K562 (cell line): Measurements from ENCODE around the gene USP16. TPM values are rescaled to one million over a fixed set of nuclear protein-coding genes. Genes with fewer than 3 reads are reported as not detected.

Experiments
- BRF1 ChIP-seq: IDR thresholded peaks from 3 replicates; pipeline ENCODE4 v1.6.1; 2011; ENCODE audit warnings: borderline replicate concordance, mild to moderate bottlenecking; ENCODE audit not compliant: insufficient read length; ENCODE audit errors: extremely low read depth
- CREB3 ChIP-seq: fragments of 450-650 bp; conservative IDR thresholded peaks from 2 replicates; pipeline ENCODE4 v1.6.1; 2016; ENCODE audit warnings: missing genetic modification characterization, low read depth, mild to moderate bottlenecking, missing compliant biosample characterization, moderate library complexity
- HBP1 ChIP-seq: fragments of 450-650 bp; formaldehyde crosslinking; IDR thresholded peaks from 2 replicates; pipeline ENCODE4 v1.4.0; 2022; ENCODE audit warnings: missing genetic modification characterization
- MTA2 ChIP-seq: fragments of 450-650 bp; IDR thresholded peaks from 2 replicates; pipeline ENCODE4 v1.6.1; 2016; ENCODE audit warnings: low read depth
- NCOR1 ChIP-seq: fragments of 450-650 bp; IDR thresholded peaks from 2 replicates; pipeline ENCODE4 v1.6.1; 2016; ENCODE audit warnings: mild to moderate bottlenecking, moderate library complexity
- POU5F1 ChIP-seq: fragments of 150-350 bp; IDR thresholded peaks from 2 replicates; pipeline ENCODE4 v1.6.1; 2014; ENCODE audit warnings: borderline replicate concordance, low read length, low read depth, mild to moderate bottlenecking; ENCODE audit not compliant: partially characterized antibody
- PRPF4 ChIP-seq: fragments of 200-400 bp; formaldehyde crosslinking; IDR thresholded peaks from one replicate; pipeline ENCODE4 v1.6.1; 2017; ENCODE audit warnings: low read length, low read depth, mild to moderate bottlenecking; ENCODE audit not compliant: insufficient read depth, poor library complexity, severe bottlenecking
- RBM15 ChIP-seq: fragments of 200-400 bp; formaldehyde crosslinking; IDR thresholded peaks from 2 replicates; pipeline ENCODE4 v1.6.1; 2018; ENCODE audit warnings: mild to moderate bottlenecking, low read length, moderate library complexity; ENCODE audit not compliant: insufficient read depth
- SIN3B ChIP-seq: fragments of 450-650 bp; IDR thresholded peaks from 2 replicates; pipeline ENCODE4 v1.6.1; 2017; ENCODE audit warnings: low read depth, mild to moderate bottlenecking, moderate library complexity
- SMARCA5 ChIP-seq: fragments of 450-650 bp; IDR thresholded peaks from 2 replicates; pipeline ENCODE4 v1.6.1; 2016
- ZEB2 ChIP-seq: fragments of 450-650 bp; IDR thresholded peaks from 2 replicates; pipeline ENCODE4 v1.6.1; 2016
- ZNF232 ChIP-seq: sonication (generic); formaldehyde crosslinking; IDR thresholded peaks from 2 replicates; pipeline ENCODE4 v1.8.0; 2022; ENCODE audit warnings: mild to moderate bottlenecking, missing genetic modification reagents
- polyA plus RNA-seq, 8 experiments: library from polyadenylated mRNA; depleted of rRNA in 4 of 8; stranded (reverse) in 5 of 8; unstranded in 3 of 8; fragments of >200 nt; fragmentation: Nextera tagmentation in 2 of 8; fragmentation: Illumina TruSeq in 1 of 8; extraction: Ambion mirVana in 2 of 8; extraction: Trizol in 1 of 8; gene quantifications; 2 replicates each; pipeline versions ENCODE4 v1.2.1 to v1.2.3, GENCODE V29; 2011 to 2014; ENCODE audit warnings: inconsistent platforms in 1 of 8, missing spikeins in 1 of 8
- total RNA-seq, 7 experiments: library from RNA; depleted of rRNA in 6 of 7; stranded (reverse); fragments of >200 nt in 6 of 7; fragmentation: Illumina TruSeq in 2 of 7; extraction: Trizol in 2 of 7; gene quantifications; 2 replicates each; pipeline versions ENCODE4 v1.2.1 to v1.2.3, GENCODE V29; 2011 to 2021; ENCODE audit warnings: low replicate concordance in 1 of 7
- TF ChIP-seq, protein P1 (sequence below), 2 experiments: fragments of 450-650 bp; formaldehyde crosslinking in 1 of 2; IDR thresholded peaks; 2 replicates each; pipeline versions ENCODE4 v1.4.0 to v1.6.1; 2014 to 2020; ENCODE audit warnings: mild to moderate bottlenecking in 2 of 2, borderline replicate concordance in 1 of 2, low read depth in 1 of 2
- TF ChIP-seq, protein P2 (sequence below): fragments of 450-650 bp; IDR thresholded peaks from 2 replicates; pipeline ENCODE4 v1.6.1; 2016; ENCODE audit warnings: borderline replicate concordance

USP16 gene
- total and polyA plus RNA-seq, 9 of the 15 experiments (the other 6 are each of a cell fraction or from before 2014, with no cell fraction given) = 38.4 to 90.9 (median 62.8) TPM

GRCh38 chr21:29073222-29074006, 48.9 kb downstream of the USP16 start, which contains the start of gene CCT8 (continued):
- TF ChIP-seq CREB3 (tag) (no peak), SMARCA5 (no peak), POU5F1 (peak; percentile 22), RBM15 (no peak), ZEB2 (no peak), ZNF232 (CRISPR knock-in tag) (no peak), MTA2 (no peak), PRPF4 (no peak), NCOR1 (no peak; the same call in 1 of the 2 replicates), HBP1 (CRISPR knock-in tag) (peak; percentile 77; the same call in 1 of the 2 replicates), BRF1 (no peak), SIN3B (peak; percentile 69; the same call in 1 of the 2 replicates)
- TF ChIP-seq, protein P1, sequence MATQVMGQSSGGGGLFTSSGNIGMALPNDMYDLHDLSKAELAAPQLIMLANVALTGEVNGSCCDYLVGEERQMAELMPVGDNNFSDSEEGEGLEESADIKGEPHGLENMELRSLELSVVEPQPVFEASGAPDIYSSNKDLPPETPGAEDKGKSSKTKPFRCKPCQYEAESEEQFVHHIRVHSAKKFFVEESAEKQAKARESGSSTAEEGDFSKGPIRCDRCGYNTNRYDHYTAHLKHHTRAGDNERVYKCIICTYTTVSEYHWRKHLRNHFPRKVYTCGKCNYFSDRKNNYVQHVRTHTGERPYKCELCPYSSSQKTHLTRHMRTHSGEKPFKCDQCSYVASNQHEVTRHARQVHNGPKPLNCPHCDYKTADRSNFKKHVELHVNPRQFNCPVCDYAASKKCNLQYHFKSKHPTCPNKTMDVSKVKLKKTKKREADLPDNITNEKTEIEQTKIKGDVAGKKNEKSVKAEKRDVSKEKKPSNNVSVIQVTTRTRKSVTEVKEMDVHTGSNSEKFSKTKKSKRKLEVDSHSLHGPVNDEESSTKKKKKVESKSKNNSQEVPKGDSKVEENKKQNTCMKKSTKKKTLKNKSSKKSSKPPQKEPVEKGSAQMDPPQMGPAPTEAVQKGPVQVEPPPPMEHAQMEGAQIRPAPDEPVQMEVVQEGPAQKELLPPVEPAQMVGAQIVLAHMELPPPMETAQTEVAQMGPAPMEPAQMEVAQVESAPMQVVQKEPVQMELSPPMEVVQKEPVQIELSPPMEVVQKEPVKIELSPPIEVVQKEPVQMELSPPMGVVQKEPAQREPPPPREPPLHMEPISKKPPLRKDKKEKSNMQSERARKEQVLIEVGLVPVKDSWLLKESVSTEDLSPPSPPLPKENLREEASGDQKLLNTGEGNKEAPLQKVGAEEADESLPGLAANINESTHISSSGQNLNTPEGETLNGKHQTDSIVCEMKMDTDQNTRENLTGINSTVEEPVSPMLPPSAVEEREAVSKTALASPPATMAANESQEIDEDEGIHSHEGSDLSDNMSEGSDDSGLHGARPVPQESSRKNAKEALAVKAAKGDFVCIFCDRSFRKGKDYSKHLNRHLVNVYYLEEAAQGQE (IDR thresholded peaks at IDR 0.05; ENCODE audit: borderline replicate concordance) = peak; percentile 98
- TF ChIP-seq, protein P1 (CRISPR knock-in tag; IDR thresholded peaks at IDR 0.05; ENCODE audit: low read depth) = peak; percentile 80; the same call in 1 of the 2 replicates
- TF ChIP-seq, protein P2, sequence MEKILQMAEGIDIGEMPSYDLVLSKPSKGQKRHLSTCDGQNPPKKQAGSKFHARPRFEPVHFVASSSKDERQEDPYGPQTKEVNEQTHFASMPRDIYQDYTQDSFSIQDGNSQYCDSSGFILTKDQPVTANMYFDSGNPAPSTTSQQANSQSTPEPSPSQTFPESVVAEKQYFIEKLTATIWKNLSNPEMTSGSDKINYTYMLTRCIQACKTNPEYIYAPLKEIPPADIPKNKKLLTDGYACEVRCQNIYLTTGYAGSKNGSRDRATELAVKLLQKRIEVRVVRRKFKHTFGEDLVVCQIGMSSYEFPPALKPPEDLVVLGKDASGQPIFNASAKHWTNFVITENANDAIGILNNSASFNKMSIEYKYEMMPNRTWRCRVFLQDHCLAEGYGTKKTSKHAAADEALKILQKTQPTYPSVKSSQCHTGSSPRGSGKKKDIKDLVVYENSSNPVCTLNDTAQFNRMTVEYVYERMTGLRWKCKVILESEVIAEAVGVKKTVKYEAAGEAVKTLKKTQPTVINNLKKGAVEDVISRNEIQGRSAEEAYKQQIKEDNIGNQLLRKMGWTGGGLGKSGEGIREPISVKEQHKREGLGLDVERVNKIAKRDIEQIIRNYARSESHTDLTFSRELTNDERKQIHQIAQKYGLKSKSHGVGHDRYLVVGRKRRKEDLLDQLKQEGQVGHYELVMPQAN = peak; percentile 94
